ENCODE measurements around the gene CREBBP. TPM values are rescaled to one million over a fixed set of nuclear protein-coding genes. Genes with fewer than 3 reads are reported as not detected.

The CREBBP gene
- total RNA-seq, 1 donor from 2014 or later: 50.3 TPM

- Mint-ChIP-seq H3K4me3 (no peak overlapping the region), H3K27ac (no peak overlapping the region), H3K4me1 (ENCODE audit: low read depth) (peaks cover 7% of the 10 kb centered on the region), H3K9me3 (peaks cover under 1% of the 10 kb centered on the region), H3K27me3 (ENCODE audit: insufficient read depth) (no peaks in the 10 kb centered on the region), H3K36me3 (ENCODE audit: low read depth) (peaks cover 7% of the 10 kb centered on the region)
- no peak for DNase-seq (ENCODE audit: low spot score)
- intact Hi-C loops (cut with micrococcal nuclease): no loop called here
These were observed 40.9 kb downstream of the CREBBP start for GRCh38 chr16:3839402-3840184.

GRCh38 chr16:3838600-3839401, 41.7 kb downstream of the CREBBP start:
- Mint-ChIP-seq H3K27me3 (ENCODE audit: insufficient read depth) (no peaks in the 10 kb centered on the region), H3K27ac (no peak overlapping the region), H3K4me1 (ENCODE audit: low read depth) (peaks cover 5% of the 10 kb centered on the region), H3K36me3 (ENCODE audit: low read depth) (peaks cover 12% of the 10 kb centered on the region), H3K9me3 (peaks cover 6% of the 10 kb centered on the region), H3K4me3 (no peak overlapping the region)
- DNase-seq (ENCODE audit: low spot score): no peak
- intact Hi-C loops (cut with micrococcal nuclease): no loop called here

GRCh38 chr16:3837851-3838586, 42.5 kb downstream of the CREBBP start:
- no peak for DNase-seq (ENCODE audit: low spot score)
- H3K4me3 Mint-ChIP-seq: no peak overlapping the region
- peaks cover 18% of the 10 kb centered on the region for H3K36me3 Mint-ChIP-seq (ENCODE audit: low read depth)
- H3K27ac Mint-ChIP-seq: no peak overlapping the region
- H3K9me3 Mint-ChIP-seq: peaks cover 14% of the 10 kb centered on the region
- no peaks in the 10 kb centered on the region for H3K27me3 Mint-ChIP-seq (ENCODE audit: insufficient read depth)
- intact Hi-C loops (cut with micrococcal nuclease): no loop called here
- H3K4me1 Mint-ChIP-seq (ENCODE audit: low read depth): peaks cover 5% of the 10 kb centered on the region

- Mint-ChIP-seq H3K4me1 (ENCODE audit: low read depth) (no peaks in the 10 kb centered on the region), H3K36me3 (ENCODE audit: low read depth) (peaks cover 23% of the 10 kb centered on the region), H3K9me3 (peaks cover 22% of the 10 kb centered on the region), H3K27me3 (ENCODE audit: insufficient read depth) (no peaks in the 10 kb centered on the region), H3K4me3 (no peak overlapping the region), H3K27ac (no peak overlapping the region)
- DNase-seq (ENCODE audit: low spot score): no peak
- intact Hi-C loops (cut with micrococcal nuclease): no loop called here
These were observed 43.9 kb downstream of the CREBBP start for GRCh38 chr16:3836641-3837040.

GRCh38 chr16:3835089-3835602, 45.4 kb downstream of the CREBBP start:
- Mint-ChIP-seq H3K4me1 (ENCODE audit: low read depth) (no peaks in the 10 kb centered on the region), H3K9me3 (peaks cover 22% of the 10 kb centered on the region), H3K27ac (no peak overlapping the region), H3K27me3 (ENCODE audit: insufficient read depth) (no peaks in the 10 kb centered on the region), H3K36me3 (ENCODE audit: low read depth) (peaks cover 25% of the 10 kb centered on the region), H3K4me3 (no peak overlapping the region)
- intact Hi-C loops (cut with micrococcal nuclease): no loop called here
- DNase-seq (ENCODE audit: low spot score): no peak

- Mint-ChIP-seq H3K36me3 (ENCODE audit: low read depth) (peaks cover 25% of the 10 kb centered on the region), H3K9me3 (peaks cover 22% of the 10 kb centered on the region), H3K4me1 (ENCODE audit: low read depth) (peaks cover 6% of the 10 kb centered on the region), H3K4me3 (no peak overlapping the region), H3K27me3 (ENCODE audit: insufficient read depth) (no peaks in the 10 kb centered on the region), H3K27ac (no peak overlapping the region)
- intact Hi-C loops (cut with micrococcal nuclease): no loop called here
- no peak for DNase-seq (ENCODE audit: low spot score)
These were observed 47.8 kb downstream of the CREBBP start for GRCh38 chr16:3832668-3833067.

- Mint-ChIP-seq H3K4me3 (no peak overlapping the region), H3K27me3 (ENCODE audit: insufficient read depth) (no peaks in the 10 kb centered on the region), H3K4me1 (ENCODE audit: low read depth) (peaks cover 18% of the 10 kb centered on the region), H3K27ac (no peak overlapping the region), H3K36me3 (ENCODE audit: low read depth) (peaks cover 24% of the 10 kb centered on the region), H3K9me3 (peaks cover 22% of the 10 kb centered on the region)
- intact Hi-C loops (cut with micrococcal nuclease): no loop called here
- DNase-seq (ENCODE audit: low spot score): no peak
These were observed 49.8 kb downstream of the CREBBP start for GRCh38 chr16:3830625-3831254.

- Mint-ChIP-seq H3K27ac (no peak overlapping the region), H3K4me1 (ENCODE audit: low read depth) (peaks cover 27% of the 10 kb centered on the region), H3K4me3 (no peak overlapping the region), H3K27me3 (ENCODE audit: insufficient read depth) (no peaks in the 10 kb centered on the region), H3K36me3 (ENCODE audit: low read depth) (peaks cover 24% of the 10 kb centered on the region), H3K9me3 (peaks cover 22% of the 10 kb centered on the region)
- intact Hi-C loops (cut with micrococcal nuclease): no loop called here
- DNase-seq (ENCODE audit: low spot score): no peak
These were observed 50.6 kb downstream of the CREBBP start for GRCh38 chr16:3829631-3830536.

GRCh38 chr16:3825940-3826339, 54.6 kb downstream of the CREBBP start:
- no peak overlapping the region for H3K4me3 Mint-ChIP-seq
- H3K4me1 Mint-ChIP-seq (ENCODE audit: low read depth): peaks cover 58% of the 10 kb centered on the region
- H3K36me3 Mint-ChIP-seq (ENCODE audit: low read depth): peaks cover 15% of the 10 kb centered on the region
- no peaks in the 10 kb centered on the region for H3K9me3 Mint-ChIP-seq
- H3K27ac Mint-ChIP-seq: no peak overlapping the region
- H3K27me3 Mint-ChIP-seq (ENCODE audit: insufficient read depth): no peaks in the 10 kb centered on the region
- no peak for DNase-seq (ENCODE audit: low spot score)
- intact Hi-C loops (cut with micrococcal nuclease): loop anchor here (2.0 kb wide), 1 partner anchor 15 kb away; no protein-coding TSS in a partner anchor

GRCh38 chr16:3825103-3825502, 55.4 kb downstream of the CREBBP start:
- Mint-ChIP-seq H3K27ac (peak overlapping the region; percentile 37), H3K36me3 (ENCODE audit: low read depth) (peaks cover 15% of the 10 kb centered on the region), H3K27me3 (ENCODE audit: insufficient read depth) (no peaks in the 10 kb centered on the region), H3K9me3 (no peaks in the 10 kb centered on the region), H3K4me3 (no peak overlapping the region), H3K4me1 (ENCODE audit: low read depth) (peaks cover 65% of the 10 kb centered on the region)
- no peak for DNase-seq (ENCODE audit: low spot score)
- intact Hi-C loops (cut with micrococcal nuclease): loop anchor here (2.0 kb wide), 1 partner anchor 14 kb away; no protein-coding TSS in a partner anchor

- DNase-seq (ENCODE audit: low spot score): no peak
- Mint-ChIP-seq H3K4me3 (peak overlapping the region; percentile 15), H3K4me1 (ENCODE audit: low read depth) (peaks cover 68% of the 10 kb centered on the region), H3K9me3 (no peaks in the 10 kb centered on the region), H3K27me3 (ENCODE audit: insufficient read depth) (no peaks in the 10 kb centered on the region), H3K27ac (peak overlapping the region; percentile 37), H3K36me3 (ENCODE audit: low read depth) (peaks cover 13% of the 10 kb centered on the region)
- intact Hi-C loops (cut with micrococcal nuclease): loop anchor here (2.0 to 5.0 kb wide), 2 partner anchors 13 to 37 kb away; no protein-coding TSS in a partner anchor
These were observed 56.3 kb downstream of the CREBBP start for GRCh38 chr16:3824121-3824795.

Measured in activated T-helper 1 cell treated with anti-CD3 and anti-CD28 coated beads, Interleukin-12 subunit alpha, Interleukin-12 subunit beta, Interleukin-2, Interleukin-4 antibody, amounts not matched to agents 30 ng/mL and 10 ng/mL and 1 ng/mL, durations not matched to agents 14 hours and 24 hours and 36 hours (primary cell).